GM12892 (cell line): ENCODE data around the gene ADISSP.

ENCODE experiments used
- DNase-seq: peaks from one replicate; pipeline ENCODE4 v3.0.0; 2011; ENCODE audit not compliant: insufficient read length
- FAIRE-seq: peaks from 2 replicates; lab custom pipeline; 2011; peaks lifted over from hg19 to GRCh38; lab: Jason Lieb, UNC
- POLR2A ChIP-seq: IDR thresholded peaks from 2 replicates; pipeline ENCODE4 v1.6.1; 2011; ENCODE audit warnings: low read depth, low read length, control low read depth
- POLR2AphosphoS5 ChIP-seq: IDR thresholded peaks from 2 replicates; pipeline ENCODE4 v1.6.1; 2011; ENCODE audit warnings: low read depth, low read length, control low read depth
- TAF1 ChIP-seq: IDR thresholded peaks from 2 replicates; pipeline ENCODE4 v1.6.1; 2011; ENCODE audit warnings: low read depth, mild to moderate bottlenecking, control low read depth, low read length, borderline replicate concordance

The ADISSP gene

DNA sequence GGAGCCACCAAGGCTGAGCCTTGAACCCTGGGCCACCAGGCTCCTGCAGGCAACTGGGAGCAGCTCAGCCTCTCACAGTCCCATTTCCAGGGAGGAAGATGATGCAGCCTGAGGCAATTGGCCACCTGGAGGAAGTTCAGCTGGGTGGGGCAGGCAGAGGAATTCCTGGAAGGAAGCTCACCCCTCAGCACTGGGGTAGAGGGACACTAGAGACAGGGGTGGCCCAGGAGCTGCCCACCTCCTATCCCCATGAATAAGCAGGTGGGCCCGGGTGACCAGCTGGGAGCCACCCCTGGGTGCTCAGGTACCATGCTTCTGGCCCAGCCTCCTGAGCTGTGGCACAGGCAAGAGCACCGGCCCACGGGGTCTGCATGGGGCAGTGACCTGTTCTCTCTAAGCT is 38.7 kb downstream of the ADISSP start:
- no peak for FAIRE-seq
- no peak for DNase-seq
- TF ChIP-seq POLR2AphosphoS5 (no peak), POLR2A (no peak), TAF1 (no peak)

DNA sequence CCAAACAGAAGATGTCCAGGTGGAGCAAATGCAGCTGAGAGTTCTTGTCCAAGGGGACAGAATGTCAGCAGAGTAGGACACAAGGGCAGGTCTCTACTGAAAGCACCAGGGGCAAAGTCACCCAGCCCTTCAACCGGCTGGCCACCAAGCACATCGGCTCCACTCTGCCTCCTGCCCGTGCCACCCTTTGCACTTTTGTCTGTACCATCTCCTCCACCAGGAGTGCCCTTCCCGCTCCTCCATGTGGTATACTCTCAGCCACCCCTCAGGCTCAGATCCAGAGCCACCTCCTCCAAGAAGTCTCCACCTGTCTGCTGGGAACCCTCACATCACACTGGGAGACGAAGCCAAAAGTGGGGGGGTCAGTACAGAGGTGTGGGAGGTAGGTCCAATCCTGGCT is 39.2 kb downstream of the ADISSP start:
- TF ChIP-seq POLR2A (no peak), TAF1 (no peak), POLR2AphosphoS5 (no peak)
- FAIRE-seq (no peak), DNase-seq (no peak)

DNA sequence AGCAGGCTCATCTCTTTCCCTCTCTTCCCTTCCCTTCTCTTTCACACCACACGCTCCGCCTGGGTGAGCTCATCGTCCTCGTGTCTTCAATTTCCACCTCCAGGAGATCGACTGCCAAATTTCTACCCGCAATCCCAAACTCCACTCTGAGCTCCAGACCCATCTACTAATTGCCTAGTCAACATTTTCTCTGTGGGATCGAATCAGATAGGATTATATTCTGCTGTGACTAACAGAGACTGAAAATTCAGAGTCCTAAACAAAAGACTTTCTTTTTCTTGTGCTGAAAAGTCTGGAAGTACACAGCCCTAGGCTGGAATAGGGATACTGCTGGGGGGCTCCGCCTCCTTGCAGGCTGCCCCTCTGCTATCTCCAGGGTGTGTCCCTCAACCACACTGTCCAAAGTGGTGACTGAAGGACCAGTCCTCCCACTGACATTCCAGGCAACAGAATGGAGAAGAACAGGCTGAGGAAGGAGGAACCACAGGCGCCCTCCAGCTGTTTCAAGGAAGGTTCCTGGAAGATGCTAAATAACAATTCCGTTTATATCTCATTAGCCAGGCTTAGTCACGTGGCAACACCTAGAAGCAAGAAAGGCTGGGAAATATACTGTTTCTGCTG is 40.0 kb downstream of the ADISSP start:
- FAIRE-seq = no peak
- DNase-seq = no peak
- no peak for TF ChIP-seq TAF1

DNA sequence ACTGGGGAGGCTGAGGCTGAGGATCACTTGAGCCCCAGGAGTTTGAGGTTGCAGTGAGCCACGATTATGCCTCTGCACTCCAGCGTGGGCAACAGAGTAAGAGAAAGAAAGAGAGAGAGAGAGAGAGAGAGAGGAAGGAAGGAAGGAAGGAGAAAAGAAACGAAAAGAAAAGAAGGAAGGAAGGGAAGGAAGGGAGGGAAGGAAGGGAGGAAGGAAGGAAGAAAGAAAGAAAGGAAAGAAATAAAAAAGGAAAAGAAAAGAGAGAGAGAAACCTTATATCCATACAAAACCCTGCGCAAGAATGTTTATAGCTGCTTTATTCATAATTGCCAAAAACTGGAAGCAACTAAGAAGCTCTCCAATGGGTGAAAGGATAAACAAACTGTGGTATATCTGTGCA is 43.2 kb downstream of the ADISSP start:
- no peak for DNase-seq
- FAIRE-seq = no peak
- TF ChIP-seq POLR2AphosphoS5 = no peak
- no peak for TF ChIP-seq TAF1
- no peak for TF ChIP-seq POLR2A

DNA sequence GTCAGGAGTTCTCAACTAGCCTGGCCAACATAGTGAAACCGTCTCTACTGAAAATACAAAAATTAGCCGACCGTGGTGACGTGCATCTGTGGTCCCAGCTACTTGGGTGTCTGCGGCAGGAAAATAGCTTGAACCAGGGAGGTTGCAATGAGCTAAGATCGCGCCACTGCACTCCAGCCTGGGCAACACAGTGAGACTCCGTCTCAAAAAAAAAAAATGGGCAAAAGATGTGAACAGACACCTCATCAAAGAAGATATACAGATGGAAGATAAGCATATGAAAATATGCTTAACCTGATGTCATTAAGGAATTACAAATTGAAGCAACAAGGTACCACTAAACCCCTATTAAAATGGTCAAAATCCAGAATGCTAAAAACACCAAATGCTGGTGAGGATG is 44.3 kb downstream of the ADISSP start:
- peak; percentile 46 for FAIRE-seq
- DNase-seq = no peak
- TF ChIP-seq POLR2A = no peak
- TF ChIP-seq POLR2AphosphoS5 = no peak
- no peak for TF ChIP-seq TAF1

DNA sequence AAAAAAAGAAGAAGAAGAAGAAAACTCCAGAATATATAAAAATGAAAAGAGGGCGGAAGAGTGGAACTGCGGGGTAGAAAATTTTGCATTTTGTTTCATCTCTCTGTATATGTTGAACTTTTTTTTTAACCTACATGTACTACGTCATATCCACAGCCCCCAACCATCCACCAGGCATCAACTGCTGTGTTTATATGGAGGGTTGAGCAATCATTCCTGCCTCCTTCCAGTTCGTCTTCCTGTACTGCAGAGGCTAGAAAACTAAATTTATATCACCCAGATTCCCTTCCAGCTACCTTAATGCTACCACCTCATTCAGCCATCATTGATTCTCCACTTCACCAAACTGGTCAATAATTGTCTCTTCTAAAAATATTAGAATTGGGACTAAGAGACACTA is 45.6 kb downstream of the ADISSP start:
- FAIRE-seq = no peak

DNA sequence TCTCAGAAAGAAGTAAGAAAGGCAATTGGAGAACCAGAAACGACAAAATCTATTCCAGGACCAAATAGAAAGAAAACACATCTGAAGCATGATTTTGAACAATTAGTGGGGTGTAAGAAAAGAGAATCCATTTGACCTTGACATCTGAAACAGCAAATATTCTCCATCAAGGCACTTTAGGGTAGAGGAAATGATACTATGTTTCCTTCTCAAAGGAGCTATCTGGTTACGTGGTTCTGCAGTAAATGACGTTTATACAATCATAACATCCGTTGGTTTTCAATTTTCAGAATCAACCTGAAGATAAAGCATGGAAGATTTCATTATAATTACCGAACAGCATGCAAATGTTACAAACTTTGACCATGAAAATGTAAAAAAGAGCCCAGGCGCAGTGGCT is 46.9 kb downstream of the ADISSP start:
- DNase-seq (no peak), FAIRE-seq (peak; percentile 24)
- TF ChIP-seq TAF1 (no peak), POLR2A (no peak), POLR2AphosphoS5 (no peak)

More for the DNA sequence above, 45.6 kb downstream of the ADISSP start:
- no peak for TF ChIP-seq POLR2AphosphoS5
- no peak for TF ChIP-seq TAF1
- TF ChIP-seq POLR2A = no peak
- DNase-seq = no peak

DNA sequence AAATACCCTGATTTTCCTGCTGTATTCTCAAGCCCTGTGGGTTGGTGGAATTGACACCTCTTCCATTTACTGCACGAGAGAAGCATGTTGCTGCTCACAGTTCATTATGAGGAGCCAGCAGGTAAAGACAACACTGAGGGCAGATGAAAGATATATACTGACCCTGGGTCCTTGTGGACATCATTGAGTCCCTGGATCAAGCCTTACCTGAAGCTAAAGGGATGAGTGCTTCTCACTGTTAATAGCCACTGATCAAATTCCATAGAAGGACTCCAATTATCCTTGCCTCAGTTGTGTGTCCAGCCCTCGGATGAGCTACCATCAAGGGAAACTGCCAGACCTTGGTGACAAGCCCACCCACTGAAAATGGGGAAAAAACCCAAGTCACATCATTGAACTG is 47.5 kb downstream of the ADISSP start:
- TF ChIP-seq POLR2A (no peak), TAF1 (no peak), POLR2AphosphoS5 (no peak)
- peak; percentile 73 for FAIRE-seq
- no peak for DNase-seq

DNA sequence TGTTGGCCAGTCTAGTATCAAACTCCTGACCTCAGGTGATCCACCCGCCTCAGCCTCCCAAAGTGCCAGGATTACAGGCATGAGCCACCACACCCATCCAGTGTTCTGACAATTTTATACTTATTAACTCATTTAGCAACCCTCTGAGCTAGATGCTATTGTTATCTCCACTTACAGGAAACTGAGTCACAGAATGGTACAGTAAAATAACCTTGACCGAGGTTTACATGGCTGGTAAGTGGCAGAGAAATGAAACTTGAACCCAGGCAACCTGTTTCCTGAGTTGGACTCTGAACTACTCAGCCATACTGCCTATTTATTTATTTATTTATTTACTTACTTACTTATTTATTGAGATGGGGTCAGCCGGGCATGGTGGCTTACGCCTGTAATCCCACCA is 48.5 kb downstream of the ADISSP start:
- TF ChIP-seq POLR2AphosphoS5 = no peak
- TF ChIP-seq POLR2A = no peak
- no peak for DNase-seq
- no peak for FAIRE-seq

DNA sequence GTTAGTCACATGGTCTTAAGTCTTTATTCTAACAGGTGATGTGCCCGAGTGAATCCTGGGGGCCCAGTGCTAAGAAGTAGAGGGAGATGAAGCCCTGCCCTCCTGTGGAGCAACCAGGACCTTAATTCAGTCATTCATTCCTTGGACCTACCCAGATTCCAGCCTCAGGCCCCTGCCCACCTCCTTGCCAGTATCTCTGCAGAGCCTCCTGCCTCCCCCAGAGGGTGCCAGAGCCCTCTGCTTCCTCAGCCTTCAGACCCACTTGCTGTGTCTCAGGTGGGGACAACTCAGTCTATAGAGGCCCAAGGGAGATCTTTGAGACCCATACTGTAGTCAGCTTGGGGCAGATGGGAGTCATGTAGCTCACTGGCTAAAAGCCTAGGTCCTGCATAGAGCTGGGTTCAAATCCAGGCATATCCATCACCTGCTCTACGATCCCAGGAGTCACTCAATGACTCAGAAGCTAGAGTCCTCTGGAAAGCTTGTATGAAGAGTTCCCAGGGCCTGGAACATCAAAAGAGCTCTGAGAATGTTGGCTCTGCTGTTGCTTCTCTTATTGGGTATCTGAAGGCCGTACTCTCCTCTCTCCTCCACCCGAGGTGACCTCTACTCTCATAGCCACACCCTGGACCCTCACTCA is 51.2 kb downstream of the ADISSP start:
- no peak for TF ChIP-seq TAF1
- no peak for TF ChIP-seq POLR2AphosphoS5
- no peak for TF ChIP-seq POLR2A
- DNase-seq = no peak
- FAIRE-seq = peak; percentile 75

DNA sequence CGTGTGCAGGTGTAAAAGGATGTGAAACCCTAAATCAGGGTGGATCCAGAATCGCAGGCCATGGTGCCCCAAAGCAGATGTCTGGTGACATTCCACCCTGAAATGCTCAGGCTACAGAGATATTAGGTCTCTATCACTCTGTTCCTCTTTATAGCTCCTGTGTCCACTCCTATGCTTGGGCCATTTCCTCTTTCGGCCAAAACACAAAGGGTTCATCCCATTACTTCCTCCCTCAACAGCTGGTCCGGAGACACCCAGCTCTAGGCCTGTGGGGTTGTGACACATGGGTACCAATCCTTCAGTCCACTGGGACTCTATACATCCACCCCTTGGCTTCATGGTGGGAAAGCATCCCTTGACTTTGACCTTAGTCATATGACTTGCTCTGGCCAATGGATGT is 53.5 kb downstream of the ADISSP start:
- DNase-seq = no peak
- FAIRE-seq = no peak

DNA sequence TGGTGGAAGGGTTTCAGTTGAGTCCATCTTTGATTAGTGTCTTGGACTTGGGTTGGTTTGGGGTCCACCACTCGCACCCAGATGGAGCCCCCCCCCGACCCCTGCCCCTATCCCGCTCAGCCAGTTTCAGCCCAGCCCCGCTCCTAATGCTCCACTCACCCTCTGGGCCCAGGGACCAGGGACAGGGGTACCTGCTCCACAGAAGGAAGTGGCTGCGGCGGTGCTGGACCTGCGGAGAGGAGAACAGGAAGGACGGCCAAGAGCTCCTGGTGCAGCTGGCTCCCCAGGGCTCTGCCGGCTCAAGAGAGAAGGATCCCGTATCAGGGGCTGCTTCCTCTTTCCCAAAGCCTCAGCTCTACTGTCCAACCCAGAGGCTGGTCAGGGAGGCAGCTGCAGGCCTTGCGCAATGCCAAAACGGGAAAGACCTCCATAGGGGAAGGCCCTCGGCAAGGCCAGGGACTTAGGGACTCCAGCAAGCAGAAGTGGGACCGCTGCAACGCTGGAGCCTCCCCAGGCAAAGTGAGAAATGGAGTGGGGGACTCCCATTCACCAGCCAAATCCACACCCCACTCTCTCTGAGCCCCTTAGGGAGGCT is 55.2 kb downstream of the ADISSP start, which contains the start of gene SIGLEC1:
SIGLEC1 (minus strand) TSS at position 322 of the 595 bp plus-strand sequence. CDS start 5,472 bp downstream, outside the sequence.
- TF ChIP-seq TAF1 (no peak), POLR2AphosphoS5 (no peak), POLR2A (no peak)
- FAIRE-seq = no peak

More for the DNA sequence above, 53.5 kb downstream of the ADISSP start:
- TF ChIP-seq TAF1 (no peak), POLR2A (no peak)

More for the DNA sequence above, 55.2 kb downstream of the ADISSP start, which contains the start of gene SIGLEC1:
- DNase-seq = no peak
